ENCODE results near the gene PCGF5. TPM values are rescaled to one million over a fixed set of nuclear protein-coding genes. Genes with fewer than 3 reads are reported as not detected.

The PCGF5 gene
- total and polyA plus RNA-seq, 2 experiments from 2014 or later, result 7.7 to 8.7 TPM

DNA sequence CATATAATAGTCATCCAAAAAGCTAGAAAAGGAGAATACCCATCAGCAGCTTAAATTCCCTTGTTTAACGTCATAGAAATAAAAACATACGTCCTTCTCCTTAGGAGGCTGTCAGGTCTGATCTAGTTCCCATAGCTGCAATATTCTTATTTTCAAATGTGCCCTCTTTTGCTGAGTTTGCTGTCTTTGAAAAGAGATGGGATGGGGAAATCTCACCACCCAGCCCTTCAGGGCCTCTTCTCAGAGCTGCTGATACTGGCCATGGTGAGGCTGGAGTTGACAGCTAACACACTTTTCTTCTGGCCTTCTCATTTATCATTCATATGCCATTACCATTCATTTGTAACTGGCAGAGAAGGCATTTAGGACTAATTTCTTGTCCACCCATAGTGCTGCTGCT is 5.1 kb upstream of the PCGF5 start (continued):
- TF ChIP-seq, protein P1, sequence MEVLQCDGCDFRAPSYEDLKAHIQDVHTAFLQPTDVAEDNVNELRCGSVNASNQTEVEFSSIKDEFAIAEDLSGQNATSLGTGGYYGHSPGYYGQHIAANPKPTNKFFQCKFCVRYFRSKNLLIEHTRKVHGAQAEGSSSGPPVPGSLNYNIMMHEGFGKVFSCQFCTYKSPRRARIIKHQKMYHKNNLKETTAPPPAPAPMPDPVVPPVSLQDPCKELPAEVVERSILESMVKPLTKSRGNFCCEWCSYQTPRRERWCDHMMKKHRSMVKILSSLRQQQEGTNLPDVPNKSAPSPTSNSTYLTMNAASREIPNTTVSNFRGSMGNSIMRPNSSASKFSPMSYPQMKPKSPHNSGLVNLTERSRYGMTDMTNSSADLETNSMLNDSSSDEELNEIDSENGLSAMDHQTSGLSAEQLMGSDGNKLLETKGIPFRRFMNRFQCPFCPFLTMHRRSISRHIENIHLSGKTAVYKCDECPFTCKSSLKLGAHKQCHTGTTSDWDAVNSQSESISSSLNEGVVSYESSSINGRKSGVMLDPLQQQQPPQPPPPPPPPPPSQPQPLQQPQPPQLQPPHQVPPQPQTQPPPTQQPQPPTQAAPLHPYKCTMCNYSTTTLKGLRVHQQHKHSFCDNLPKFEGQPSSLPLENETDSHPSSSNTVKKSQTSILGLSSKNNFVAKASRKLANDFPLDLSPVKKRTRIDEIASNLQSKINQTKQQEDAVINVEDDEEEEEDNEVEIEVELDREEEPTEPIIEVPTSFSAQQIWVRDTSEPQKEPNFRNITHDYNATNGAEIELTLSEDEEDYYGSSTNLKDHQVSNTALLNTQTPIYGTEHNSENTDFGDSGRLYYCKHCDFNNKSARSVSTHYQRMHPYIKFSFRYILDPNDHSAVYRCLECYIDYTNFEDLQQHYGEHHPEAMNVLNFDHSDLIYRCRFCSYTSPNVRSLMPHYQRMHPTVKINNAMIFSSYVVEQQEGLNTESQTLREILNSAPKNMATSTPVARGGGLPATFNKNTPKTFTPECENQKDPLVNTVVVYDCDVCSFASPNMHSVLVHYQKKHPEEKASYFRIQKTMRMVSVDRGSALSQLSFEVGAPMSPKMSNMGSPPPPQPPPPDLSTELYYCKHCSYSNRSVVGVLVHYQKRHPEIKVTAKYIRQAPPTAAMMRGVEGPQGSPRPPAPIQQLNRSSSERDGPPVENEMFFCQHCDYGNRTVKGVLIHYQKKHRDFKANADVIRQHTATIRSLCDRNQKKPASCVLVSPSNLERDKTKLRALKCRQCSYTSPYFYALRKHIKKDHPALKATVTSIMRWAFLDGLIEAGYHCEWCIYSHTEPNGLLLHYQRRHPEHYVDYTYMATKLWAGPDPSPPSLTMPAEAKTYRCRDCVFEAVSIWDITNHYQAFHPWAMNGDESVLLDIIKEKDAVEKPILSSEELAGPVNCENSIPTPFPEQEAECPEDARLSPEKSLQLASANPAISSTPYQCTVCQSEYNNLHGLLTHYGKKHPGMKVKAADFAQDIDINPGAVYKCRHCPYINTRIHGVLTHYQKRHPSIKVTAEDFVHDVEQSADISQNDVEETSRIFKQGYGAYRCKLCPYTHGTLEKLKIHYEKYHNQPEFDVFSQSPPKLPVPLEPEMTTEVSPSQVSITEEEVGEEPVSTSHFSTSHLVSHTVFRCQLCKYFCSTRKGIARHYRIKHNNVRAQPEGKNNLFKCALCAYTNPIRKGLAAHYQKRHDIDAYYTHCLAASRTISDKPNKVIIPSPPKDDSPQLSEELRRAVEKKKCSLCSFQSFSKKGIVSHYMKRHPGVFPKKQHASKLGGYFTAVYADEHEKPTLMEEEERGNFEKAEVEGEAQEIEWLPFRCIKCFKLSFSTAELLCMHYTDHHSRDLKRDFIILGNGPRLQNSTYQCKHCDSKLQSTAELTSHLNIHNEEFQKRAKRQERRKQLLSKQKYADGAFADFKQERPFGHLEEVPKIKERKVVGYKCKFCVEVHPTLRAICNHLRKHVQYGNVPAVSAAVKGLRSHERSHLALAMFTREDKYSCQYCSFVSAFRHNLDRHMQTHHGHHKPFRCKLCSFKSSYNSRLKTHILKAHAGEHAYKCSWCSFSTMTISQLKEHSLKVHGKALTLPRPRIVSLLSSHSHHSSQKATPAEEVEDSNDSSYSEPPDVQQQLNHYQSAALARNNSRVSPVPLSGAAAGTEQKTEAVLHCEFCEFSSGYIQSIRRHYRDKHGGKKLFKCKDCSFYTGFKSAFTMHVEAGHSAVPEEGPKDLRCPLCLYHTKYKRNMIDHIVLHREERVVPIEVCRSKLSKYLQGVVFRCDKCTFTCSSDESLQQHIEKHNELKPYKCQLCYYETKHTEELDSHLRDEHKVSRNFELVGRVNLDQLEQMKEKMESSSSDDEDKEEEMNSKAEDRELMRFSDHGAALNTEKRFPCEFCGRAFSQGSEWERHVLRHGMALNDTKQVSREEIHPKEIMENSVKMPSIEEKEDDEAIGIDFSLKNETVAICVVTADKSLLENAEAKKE (CRISPR knock-in tag; IDR thresholded peaks at IDR 0.05), result no peak
- no peak for TF ChIP-seq EZH2phosphoT487 (IDR thresholded peaks at IDR 0.05; ENCODE audit: unreplicated experiment)
- TF ChIP-seq STAT1 (IDR thresholded peaks at IDR 0.05; ENCODE audit: unreplicated experiment), result no peak
- TF ChIP-seq ZNF331 (CRISPR knock-in tag; IDR thresholded peaks at IDR 0.05; ENCODE audit: low read depth), result no peak
- TF ChIP-seq, protein P2, sequence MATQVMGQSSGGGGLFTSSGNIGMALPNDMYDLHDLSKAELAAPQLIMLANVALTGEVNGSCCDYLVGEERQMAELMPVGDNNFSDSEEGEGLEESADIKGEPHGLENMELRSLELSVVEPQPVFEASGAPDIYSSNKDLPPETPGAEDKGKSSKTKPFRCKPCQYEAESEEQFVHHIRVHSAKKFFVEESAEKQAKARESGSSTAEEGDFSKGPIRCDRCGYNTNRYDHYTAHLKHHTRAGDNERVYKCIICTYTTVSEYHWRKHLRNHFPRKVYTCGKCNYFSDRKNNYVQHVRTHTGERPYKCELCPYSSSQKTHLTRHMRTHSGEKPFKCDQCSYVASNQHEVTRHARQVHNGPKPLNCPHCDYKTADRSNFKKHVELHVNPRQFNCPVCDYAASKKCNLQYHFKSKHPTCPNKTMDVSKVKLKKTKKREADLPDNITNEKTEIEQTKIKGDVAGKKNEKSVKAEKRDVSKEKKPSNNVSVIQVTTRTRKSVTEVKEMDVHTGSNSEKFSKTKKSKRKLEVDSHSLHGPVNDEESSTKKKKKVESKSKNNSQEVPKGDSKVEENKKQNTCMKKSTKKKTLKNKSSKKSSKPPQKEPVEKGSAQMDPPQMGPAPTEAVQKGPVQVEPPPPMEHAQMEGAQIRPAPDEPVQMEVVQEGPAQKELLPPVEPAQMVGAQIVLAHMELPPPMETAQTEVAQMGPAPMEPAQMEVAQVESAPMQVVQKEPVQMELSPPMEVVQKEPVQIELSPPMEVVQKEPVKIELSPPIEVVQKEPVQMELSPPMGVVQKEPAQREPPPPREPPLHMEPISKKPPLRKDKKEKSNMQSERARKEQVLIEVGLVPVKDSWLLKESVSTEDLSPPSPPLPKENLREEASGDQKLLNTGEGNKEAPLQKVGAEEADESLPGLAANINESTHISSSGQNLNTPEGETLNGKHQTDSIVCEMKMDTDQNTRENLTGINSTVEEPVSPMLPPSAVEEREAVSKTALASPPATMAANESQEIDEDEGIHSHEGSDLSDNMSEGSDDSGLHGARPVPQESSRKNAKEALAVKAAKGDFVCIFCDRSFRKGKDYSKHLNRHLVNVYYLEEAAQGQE (IDR thresholded peaks at IDR 0.05; ENCODE audit: unreplicated experiment), result no peak
- no peak for TF ChIP-seq JUNB (IDR thresholded peaks at IDR 0.05; ENCODE audit: unreplicated experiment)

Data from GM23338 (cell line).